C4-2B (cell line): Measurements from ENCODE around the gene TEKT5.
A peak's percentile ranks its signal among the peaks of the same experiment; 100 is the strongest.

Experiments used
- H3K27ac ChIP-seq: fragments of 450-650 bp; 2 replicates; pipeline ENCODE4 v1.5.1; 2017
- CTCF ChIP-seq: fragments of 450-650 bp; conservative IDR thresholded peaks from 2 replicates; pipeline ENCODE4 v1.5.1; 2017; ENCODE audit warnings: mild to moderate bottlenecking
- ZFX ChIP-seq: fragments of 450-650 bp; IDR thresholded peaks from 2 replicates; pipeline ENCODE4 v1.6.1; 2017

TEKT5 gene

DNA sequence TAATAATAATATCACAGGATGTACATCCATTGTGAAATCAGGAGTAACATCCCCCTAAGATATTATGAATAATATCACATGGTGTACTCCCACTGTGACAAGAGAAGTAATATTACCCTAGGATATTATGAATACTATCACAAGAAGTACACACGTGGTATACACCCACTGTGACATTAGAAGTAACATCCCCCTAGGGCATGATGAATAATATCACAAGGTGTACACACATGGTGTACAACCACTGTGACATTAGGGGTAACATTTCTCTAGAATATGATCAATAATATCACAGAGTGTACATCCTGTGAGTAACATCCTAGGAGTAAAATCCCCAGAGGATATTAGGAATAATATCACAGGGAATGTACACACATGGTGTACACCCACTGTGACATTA, 5.0 kb upstream of the TEKT5 start:
- no peak for TF ChIP-seq ZFX
- TF ChIP-seq CTCF: no peak

GRCh38 chr16:10694306-10694705, 424 bp downstream of the TEKT5 start:
- no peak overlapping the region for H3K27ac ChIP-seq
- no peak for TF ChIP-seq CTCF

More for the DNA sequence above, 5.0 kb upstream of the TEKT5 start:
- no peak overlapping the region for H3K27ac ChIP-seq

DNA sequence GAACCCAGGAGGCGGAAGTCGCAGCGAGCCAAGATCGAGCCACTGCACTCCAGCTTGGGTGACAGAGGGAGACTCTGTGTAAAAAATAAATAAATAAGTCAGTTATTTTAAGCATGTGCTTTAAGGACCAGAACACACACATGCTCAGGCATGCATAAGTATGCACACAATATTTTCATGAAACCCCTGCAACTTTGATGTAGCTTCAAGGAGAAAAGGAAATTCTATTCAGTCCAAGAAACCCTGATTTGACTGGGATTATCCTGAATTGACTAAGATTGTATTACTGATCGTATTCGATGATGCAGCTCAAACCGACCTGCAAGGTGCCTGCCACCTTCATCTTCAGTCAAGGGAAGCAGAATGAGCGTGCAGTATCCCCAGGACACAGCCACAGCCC, 841 bp downstream of the TEKT5 start:
- H3K27ac ChIP-seq: no peak overlapping the region
- no peak for TF ChIP-seq ZFX
- no peak for TF ChIP-seq CTCF

DNA sequence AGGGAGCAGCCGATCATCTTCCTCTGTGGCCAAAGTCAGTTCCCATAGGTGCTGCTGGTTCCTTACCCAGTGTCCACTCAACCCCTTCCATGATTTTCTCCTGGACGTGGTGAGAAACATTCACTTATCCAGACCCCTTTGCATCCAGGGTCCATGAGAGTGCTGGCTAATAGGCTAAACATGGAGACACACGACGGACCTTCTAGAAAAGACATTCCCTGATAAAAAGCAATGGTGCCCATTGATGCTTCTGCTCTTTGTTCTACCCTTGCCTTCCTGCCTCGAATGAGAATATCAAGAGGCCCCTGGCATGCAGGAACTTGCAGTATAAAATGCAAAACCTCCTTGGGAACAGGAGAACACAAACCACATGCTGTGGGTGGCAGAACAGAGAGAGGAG, 2.3 kb downstream of the TEKT5 start:
- TF ChIP-seq ZFX (no peak), CTCF (no peak)
- H3K27ac ChIP-seq: no peak overlapping the region

DNA sequence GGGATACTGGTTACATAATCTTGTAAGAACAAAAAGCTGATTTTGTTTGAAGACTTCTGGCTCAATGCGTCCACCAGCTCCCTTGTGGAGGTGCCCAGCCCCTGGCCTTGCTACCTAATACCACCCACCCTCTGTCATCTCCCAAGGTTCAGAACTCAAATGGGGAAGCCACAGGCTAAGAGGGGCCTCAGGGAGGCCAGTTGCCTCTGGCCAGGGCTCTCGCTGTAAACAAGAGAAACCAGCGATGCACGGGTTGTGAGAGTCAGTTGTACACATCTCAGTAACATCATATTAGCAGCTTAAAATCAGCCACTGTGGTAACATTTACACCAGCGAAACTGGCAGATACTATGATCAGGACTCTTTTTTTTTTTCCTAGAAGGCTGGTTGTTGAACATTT, 6.0 kb downstream of the TEKT5 start:
- TF ChIP-seq CTCF (no peak), ZFX (no peak)
- H3K27ac ChIP-seq: no peak overlapping the region; the same call in 1 of the 2 replicates

DNA sequence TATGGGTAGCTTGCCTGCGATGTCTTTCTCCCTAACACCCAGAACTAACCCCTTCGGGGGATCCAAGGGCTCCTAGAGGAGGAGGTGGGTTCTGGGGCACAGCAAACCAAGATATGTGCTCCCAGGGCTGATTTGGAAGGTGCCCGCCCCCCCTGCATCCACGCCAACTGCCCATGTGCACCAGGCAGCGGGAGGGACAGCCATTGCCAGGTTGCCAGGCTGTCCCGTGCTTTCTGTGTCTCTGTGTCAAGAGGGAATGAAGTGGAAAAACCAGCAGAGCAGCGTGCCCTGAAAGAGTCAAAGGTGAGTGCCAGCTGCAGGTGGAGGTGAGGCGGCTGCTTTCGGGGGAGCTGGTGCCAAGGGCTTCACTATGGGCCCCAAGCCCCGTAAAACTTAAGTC, 6.4 kb downstream of the TEKT5 start:
- peak overlapping the region; percentile 10; the same call in 1 of the 2 replicates for H3K27ac ChIP-seq

DNA sequence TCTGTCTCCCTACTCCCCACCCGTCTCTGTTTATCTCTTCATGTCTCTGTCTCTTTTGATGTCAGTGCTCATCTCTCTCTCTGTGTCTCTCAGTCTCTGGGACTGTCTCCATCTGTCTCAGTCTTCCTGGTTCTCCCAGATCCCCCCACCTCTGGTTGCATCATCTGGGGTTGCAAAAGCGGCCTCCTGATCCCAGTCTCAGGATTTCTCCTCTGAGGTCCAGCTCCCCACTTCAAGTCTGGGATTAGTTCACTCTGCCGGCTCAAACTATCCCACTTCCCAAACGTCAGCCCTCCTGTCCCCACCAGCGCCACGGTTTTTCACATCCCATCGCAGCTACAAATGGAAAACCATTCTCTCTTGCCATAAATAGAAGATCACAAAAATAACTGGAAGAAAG, 9.0 kb downstream of the TEKT5 start:
- no peak overlapping the region for H3K27ac ChIP-seq
- TF ChIP-seq ZFX (no peak), CTCF (no peak)

More for the DNA sequence above, 6.4 kb downstream of the TEKT5 start:
- no peak for TF ChIP-seq ZFX

- H3K27ac ChIP-seq: no peak overlapping the region
- no peak for TF ChIP-seq CTCF
- no peak for TF ChIP-seq ZFX
These were observed 10.1 kb downstream of the TEKT5 start for GRCh38 chr16:10684511-10685151.
